ENCODE results near the gene LUC7L. TPM values are rescaled to one million over a fixed set of nuclear protein-coding genes. Genes with fewer than 3 reads are reported as not detected.

Gene LUC7L
- total RNA-seq, 4 donors from 2014 or later: 47.6 to 118 (median 93.9) TPM

- no peak overlapping the region for H3K4me3 ChIP-seq
- no peaks in the 10 kb centered on the region for H3K9me3 ChIP-seq
- DNase-seq: no peak
- no peaks in the 10 kb centered on the region for H3K36me3 ChIP-seq
- intact Hi-C loops (cut with DNase I; ENCODE audit: low total_unique reads): no loop called here
- TF ChIP-seq CTCF (IDR thresholded peaks at IDR 0.05) (no peak), POLR2A (IDR thresholded peaks at IDR 0.05) (no peak)
- H3K4me1 ChIP-seq: peaks cover 0 to 11% of the 10 kb centered on the region in 2 donors
- H3K27ac ChIP-seq: no peak overlapping the region
- H3K27me3 ChIP-seq: peaks cover 0 to 5% of the 10 kb centered on the region in 2 donors
Measured at GRCh38 chr16:185213-185612, 44.0 kb downstream of the LUC7L start.

GRCh38 chr16:183005-183404 lies 46.2 kb downstream of the LUC7L start:
- Histone ChIP-seq H3K27ac (no peak overlapping the region), H3K36me3 (no peaks in the 10 kb centered on the region), H3K4me3 (no peak overlapping the region), H3K9me3 (no peaks in the 10 kb centered on the region), H3K4me1 (peaks cover 0 to 15% of the 10 kb centered on the region in 2 donors), H3K27me3 (peaks cover 19 to 22% of the 10 kb centered on the region in 2 donors)
- TF ChIP-seq POLR2A (IDR thresholded peaks at IDR 0.05) (no peak), CTCF (IDR thresholded peaks at IDR 0.05) (no peak)
- DNase-seq: no peak
- intact Hi-C loops (cut with DNase I; ENCODE audit: low total_unique reads): no loop called here

GRCh38 chr16:181565-182021 lies 47.7 kb downstream of the LUC7L start:
- intact Hi-C loops (cut with DNase I; ENCODE audit: low total_unique reads): no loop called here
- H3K36me3 ChIP-seq: no peaks in the 10 kb centered on the region
- H3K9me3 ChIP-seq: no peaks in the 10 kb centered on the region
- TF ChIP-seq CTCF (IDR thresholded peaks at IDR 0.05) (peak in 2 of 4 experiments; percentile 77 to 84), POLR2A (IDR thresholded peaks at IDR 0.05) (no peak)
- peak; percentile 53 to 67 for DNase-seq
- peaks cover 0 to 15% of the 10 kb centered on the region in 2 donors for H3K4me1 ChIP-seq
- peaks cover 27 to 30% of the 10 kb centered on the region in 2 donors for H3K27me3 ChIP-seq
- no peak overlapping the region for H3K27ac ChIP-seq
- H3K4me3 ChIP-seq: no peak overlapping the region

GRCh38 chr16:180681-181564 lies 48.3 kb downstream of the LUC7L start:
- Histone ChIP-seq H3K4me3 (peak overlapping the region in 1 of 2 donors; percentile 12), H3K4me1 (peaks cover 0 to 15% of the 10 kb centered on the region in 2 donors), H3K27me3 (peaks cover 27 to 30% of the 10 kb centered on the region in 2 donors), H3K9me3 (no peaks in the 10 kb centered on the region), H3K27ac (no peak overlapping the region), H3K36me3 (no peaks in the 10 kb centered on the region)
- TF ChIP-seq POLR2A (IDR thresholded peaks at IDR 0.05): no peak
- peak in 2 of 4 experiments; percentile 89 to 91 for TF ChIP-seq CTCF (IDR thresholded peaks at IDR 0.05)
- DNase-seq: no peak
- intact Hi-C loops (cut with DNase I; ENCODE audit: low total_unique reads): no loop called here

GRCh38 chr16:180101-180675 lies 49.1 kb downstream of the LUC7L start, which contains the start of gene HBQ1:
Gene HBQ1, plus strand, starts transcription at chr16:180459. Its CDS starts 28 bp downstream, at chr16:180487.
- TF ChIP-seq POLR2A (IDR thresholded peaks at IDR 0.05) (no peak), CTCF (IDR thresholded peaks at IDR 0.05) (peak in 3 of 4 experiments; percentile 32 to 47 (median 34))
- intact Hi-C loops (cut with DNase I; ENCODE audit: low total_unique reads): no loop called here
- H3K4me1 ChIP-seq: peaks cover 0 to 15% of the 10 kb centered on the region in 2 donors
- H3K36me3 ChIP-seq: no peaks in the 10 kb centered on the region
- no peak for DNase-seq
- peaks cover 30 to 31% of the 10 kb centered on the region in 2 donors for H3K27me3 ChIP-seq
- peak within 1 kb of the TSS in 1 of 2 donors; percentile 12 for H3K4me3 ChIP-seq
- no peak within 1 kb of the TSS for H3K27ac ChIP-seq
- H3K9me3 ChIP-seq: no peaks in the 10 kb centered on the region

All from uterus (tissue), 4 donors.